Loucy (cell line): ENCODE measurements around the gene MBNL2.

Experiments used
- H2AFZ ChIP-seq: fragments of 200-600 bp; sonication (generic); 2 replicates; pipeline ENCODE4 v1.6.0; 2016; ENCODE audit warnings: antibody characterized with exemption, mild to moderate bottlenecking, low read length, moderate library complexity
- H3F3A ChIP-seq: fragments of 200-600 bp; 2 replicates; pipeline ENCODE4 v1.6.0; 2016; ENCODE audit warnings: antibody characterized with exemption, low read depth, mild to moderate bottlenecking
- H3K27me3 ChIP-seq: fragments of 200-600 bp; sonication (generic); 2 replicates; pipeline ENCODE4 v1.6.1; 2014; ENCODE audit warnings: low read length, mild to moderate bottlenecking; ENCODE audit not compliant: insufficient read depth, poor library complexity, severe bottlenecking
- H3K36me3 ChIP-seq: fragments of 200-600 bp; sonication (generic); 2 replicates; pipeline ENCODE4 v1.6.1; 2016; ENCODE audit warnings: low read length; ENCODE audit not compliant: insufficient read depth
- H3K4me1 ChIP-seq: fragments of 200-600 bp; sonication (generic); 2 replicates; pipeline ENCODE4 v1.5.1; 2014; ENCODE audit warnings: low read length, mild to moderate bottlenecking; ENCODE audit not compliant: insufficient read depth, poor library complexity, severe bottlenecking
- H3K4me2 ChIP-seq: fragments of 200-600 bp; sonication (generic); 2 replicates; pipeline ENCODE4 v1.6.0; 2014; ENCODE audit warnings: antibody characterized with exemption, low read length, low read depth, mild to moderate bottlenecking; ENCODE audit not compliant: poor library complexity, severe bottlenecking
- H3K4me3 ChIP-seq: fragments of 200-600 bp; sonication (generic); 2 replicates; pipeline ENCODE4 v1.5.1; 2014; ENCODE audit warnings: low read length, mild to moderate bottlenecking, mixed read lengths; ENCODE audit not compliant: poor library complexity, severe bottlenecking
- H3K79me2 ChIP-seq: fragments of 200-600 bp; sonication (generic); 2 replicates; pipeline ENCODE4 v1.6.1; 2014; ENCODE audit warnings: low read length; ENCODE audit not compliant: insufficient read depth
- H3K9ac ChIP-seq: fragments of 200-600 bp; sonication (generic); 2 replicates; pipeline ENCODE4 v1.6.0; 2014; ENCODE audit warnings: mild to moderate bottlenecking, low read depth, low read length, moderate library complexity; ENCODE audit not compliant: poor library complexity, severe bottlenecking
- H3K9me2 ChIP-seq: fragments of 200-600 bp; sonication (generic); replicated peaks from 2 replicates; pipeline ENCODE4 v1.6.1; 2016; ENCODE audit warnings: low read depth, low read length, mixed read lengths
- H3K9me3 ChIP-seq: fragments of 200-600 bp; sonication (generic); 2 replicates; pipeline ENCODE4 v1.6.1; 2014; ENCODE audit warnings: mild to moderate bottlenecking, antibody characterized with exemption, low read length, low read depth; ENCODE audit not compliant: insufficient read depth
- H4K20me1 ChIP-seq: fragments of 200-600 bp; sonication (generic); 2 replicates; pipeline ENCODE4 v1.6.0; 2014; ENCODE audit warnings: antibody characterized with exemption, low read length, mild to moderate bottlenecking; ENCODE audit not compliant: insufficient read depth, poor library complexity, severe bottlenecking
- CTCF ChIP-seq: fragments of 200-600 bp; sonication (generic); conservative IDR thresholded peaks from 2 replicates; pipeline ENCODE4 v1.5.1; 2014; ENCODE audit warnings: mild to moderate bottlenecking, antibody characterized with exemption, low read length
- EZH2phosphoT487 ChIP-seq: fragments of 200-600 bp; IDR thresholded peaks from 2 replicates; pipeline ENCODE4 v1.6.1; 2018; ENCODE audit warnings: antibody characterized with exemption, mild to moderate bottlenecking, moderate library complexity, borderline replicate concordance

Gene MBNL2

GRCh38 chr13:97288486-97288900 is 66.4 kb downstream of the MBNL2 start:
- TF ChIP-seq CTCF = no peak
- no peak for TF ChIP-seq EZH2phosphoT487
- Histone ChIP-seq H3K27me3 (no peaks in the 10 kb centered on the region), H3K79me2 (no peaks in the 10 kb centered on the region), H2AFZ (no peak overlapping the region), H3F3A (no peaks in the 10 kb centered on the region), H3K36me3 (no peaks in the 10 kb centered on the region), H3K4me3 (no peak overlapping the region), H4K20me1 (no peaks in the 10 kb centered on the region), H3K9me2 (no peaks in the 10 kb centered on the region), H3K4me1 (no peaks in the 10 kb centered on the region), H3K9ac (no peak overlapping the region), H3K9me3 (no peaks in the 10 kb centered on the region), H3K4me2 (no peak overlapping the region)

DNA sequence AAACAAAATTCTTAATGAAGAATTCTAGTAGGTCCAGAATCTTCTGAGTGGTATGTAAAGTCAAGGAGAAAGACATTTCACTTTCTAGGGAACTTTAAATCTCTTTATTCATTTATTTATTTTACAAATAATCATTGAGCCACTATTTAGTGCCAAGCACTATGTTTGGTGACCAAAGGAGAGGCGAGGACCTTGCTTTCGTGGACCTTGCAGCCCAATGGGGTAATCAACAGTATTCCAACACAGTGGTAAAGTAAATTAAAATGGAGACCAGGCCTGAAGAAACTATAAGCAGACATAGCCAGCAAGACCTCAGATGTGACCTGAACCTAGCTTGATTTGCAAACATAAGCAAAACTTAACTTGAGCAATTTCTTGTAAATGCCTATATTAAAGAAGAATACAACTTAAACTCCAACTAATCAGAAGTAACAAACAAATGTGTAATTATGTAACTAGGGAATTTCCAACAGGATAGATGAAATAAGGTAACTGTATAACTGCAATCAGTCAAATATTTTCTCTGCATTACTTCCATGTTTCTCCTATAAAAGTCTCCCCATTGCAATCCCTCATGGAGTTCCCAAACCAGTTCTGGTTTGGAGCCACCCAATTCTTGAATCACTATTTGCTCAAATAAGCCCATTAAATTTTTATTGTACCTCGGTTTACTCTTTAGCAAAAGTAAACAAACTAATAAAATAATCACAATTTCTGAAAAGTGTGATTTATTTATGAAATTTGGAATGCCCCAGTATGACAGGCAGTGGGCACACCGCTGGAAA is 67.6 kb downstream of the MBNL2 start:
- Histone ChIP-seq H3K36me3 (no peaks in the 10 kb centered on the region), H4K20me1 (no peaks in the 10 kb centered on the region), H3K9ac (no peak overlapping the region), H3K27me3 (no peaks in the 10 kb centered on the region), H3K9me2 (no peaks in the 10 kb centered on the region), H3K4me1 (no peaks in the 10 kb centered on the region), H3K4me2 (no peak overlapping the region), H2AFZ (no peak overlapping the region), H3K4me3 (no peak overlapping the region), H3K9me3 (no peaks in the 10 kb centered on the region), H3F3A (no peaks in the 10 kb centered on the region), H3K79me2 (no peaks in the 10 kb centered on the region)
- TF ChIP-seq EZH2phosphoT487 (no peak), CTCF (no peak)

- Histone ChIP-seq H3F3A (no peaks in the 10 kb centered on the region), H4K20me1 (no peaks in the 10 kb centered on the region), H3K4me2 (no peak overlapping the region), H3K27me3 (no peaks in the 10 kb centered on the region), H3K9me2 (no peaks in the 10 kb centered on the region), H3K4me3 (no peak overlapping the region), H3K79me2 (no peaks in the 10 kb centered on the region), H2AFZ (no peak overlapping the region), H3K9me3 (no peaks in the 10 kb centered on the region), H3K9ac (no peak overlapping the region), H3K4me1 (no peaks in the 10 kb centered on the region), H3K36me3 (no peaks in the 10 kb centered on the region)
- no peak for TF ChIP-seq EZH2phosphoT487
- TF ChIP-seq CTCF = no peak
Observed at GRCh38 chr13:97295283-97296182, 73.4 kb downstream of the MBNL2 start.
